ENCODE measurements around the gene SSH2.

GRCh38 chr17:29642171-29642611, 287.8 kb downstream of the SSH2 start:
- TF ChIP-seq CTCF (IDR thresholded peaks at IDR 0.05; ENCODE audit: borderline replicate concordance, extremely low read depth, low read length, poor library complexity, severe bottlenecking) = no peak
- no peak for TF ChIP-seq EZH2 (IDR thresholded peaks at IDR 0.05; ENCODE audit: borderline replicate concordance, low read depth, low read length, severe bottlenecking)
